GM18868 (cell line): Measurements from ENCODE around the gene KRT34.
"Not testable (repeated sequence)": the region's sequence is repeated elsewhere in the genome, so short reads cannot be mapped to it uniquely, and the experiment has no call there.

Experiments used
- ATAC-seq: cut with Tn5 transposase; IDR thresholded peaks from one replicate; pipeline ENCODE4 v1.9.1; 2021; ENCODE audit warnings: mild to moderate bottlenecking, moderate library complexity; ENCODE audit not compliant: unreplicated experiment

Gene KRT34

GRCh38 chr17:41369023-41369422 lies 13.1 kb downstream of the KRT34 start:
- ATAC-seq, result no peak

- ATAC-seq, result no peak
Observed at GRCh38 chr17:41367426-41368075, 14.6 kb downstream of the KRT34 start.

- ATAC-seq, result no peak
Observed at GRCh38 chr17:41366070-41366469, 16.0 kb downstream of the KRT34 start.

- no peak for ATAC-seq
Observed at GRCh38 chr17:41363881-41364280, 18.2 kb downstream of the KRT34 start.

GRCh38 chr17:41360296-41360995 lies 21.7 kb downstream of the KRT34 start:
- ATAC-seq, result no peak

GRCh38 chr17:41354536-41354935 lies 27.6 kb downstream of the KRT34 start:
- ATAC-seq, result no peak

GRCh38 chr17:41352597-41353366 lies 29.3 kb downstream of the KRT34 start:
- no peak for ATAC-seq

GRCh38 chr17:41351177-41351576 lies 30.9 kb downstream of the KRT34 start:
- ATAC-seq, result no peak

GRCh38 chr17:41350381-41350878 lies 31.7 kb downstream of the KRT34 start, which contains the start of gene KRT33A:
Gene KRT33A (minus strand): TSS chr17:41350828. CDS start chr17:41350767, 61 bp downstream.
- not testable (repeated sequence) for ATAC-seq

- ATAC-seq, result no peak
Observed at GRCh38 chr17:41347869-41348760, 34.0 kb downstream of the KRT34 start.

- not testable (repeated sequence) for ATAC-seq
Observed at GRCh38 chr17:41346421-41346820, 35.7 kb downstream of the KRT34 start.

- ATAC-seq, result no peak
Observed at GRCh38 chr17:41345992-41346391, 36.1 kb downstream of the KRT34 start.

GRCh38 chr17:41343029-41343428 lies 39.1 kb downstream of the KRT34 start:
- ATAC-seq, result no peak

GRCh38 chr17:41340934-41341861 lies 40.9 kb downstream of the KRT34 start:
- ATAC-seq, result no peak

GRCh38 chr17:41340494-41340893 lies 41.6 kb downstream of the KRT34 start:
- no peak for ATAC-seq

GRCh38 chr17:41339571-41340172 lies 42.4 kb downstream of the KRT34 start:
- ATAC-seq, result no peak

- no peak for ATAC-seq
Observed at GRCh38 chr17:41338961-41339485, 43.1 kb downstream of the KRT34 start.

- no peak for ATAC-seq
Observed at GRCh38 chr17:41335747-41336146, 46.4 kb downstream of the KRT34 start.
